SK-N-SH (cell line): ENCODE measurements around the gene ASIC2. TPM values are rescaled to one million over a fixed set of nuclear protein-coding genes. Genes with fewer than 3 reads are reported as not detected.

Experiments
- CTCF ChIA-PET: fragments of 300-600, 350-600 bp; formaldehyde crosslinking; extraction: SDS; loops from one replicate; lab custom pipeline; 2021; lab: Yijun Ruan, JAX
- POLR2A ChIA-PET: fragments of 350-600 bp; sonication (Branson Sonifier 250); formaldehyde crosslinking; extraction: SDS; loops from one replicate; lab custom pipeline; 2020; ENCODE audit warnings: antibody characterized with exemption, inconsistent platforms; lab: Yijun Ruan, JAX
- DNase-seq: peaks from one replicate; pipeline ENCODE4 v3.0.0; 2012
- H2AFZ ChIP-seq: fragments of 200-600 bp; sonication (generic); 2 replicates; pipeline ENCODE4 v1.8.1; 2016; ENCODE audit warnings: antibody characterized with exemption, mild to moderate bottlenecking, low read depth
- H3F3A ChIP-seq: fragments of 200-600 bp; sonication (generic); replicated peaks from 2 replicates; pipeline ENCODE3; 2016; ENCODE audit warnings: antibody characterized with exemption, mild to moderate bottlenecking; ENCODE audit not compliant: insufficient read depth
- H3K27ac ChIP-seq, 2 experiments: fragments of 200-500 bp in 1 of 2; fragments of 200-600 bp in 1 of 2; sonication (Bioruptor generic) in 1 of 2; sonication (generic), shearing (Covaris generic) in 1 of 2; 2 replicates each; pipeline versions ENCODE4 v1.5.1 to v1.6.1; 2014 to 2016; ENCODE audit warnings: low read depth in 2 of 2, inconsistent platforms in 1 of 2, low read length in 1 of 2, mild to moderate bottlenecking in 1 of 2, mixed read lengths in 1 of 2
- H3K27me3 ChIP-seq: fragments of 200-600 bp; sonication (generic), shearing (Covaris generic); 2 replicates; pipeline ENCODE4 v1.6.1; 2016; ENCODE audit warnings: mixed run types; ENCODE audit not compliant: insufficient read depth
- H3K36me3 ChIP-seq, 2 experiments: fragments of 200-500 bp in 1 of 2; fragments of 200-600 bp in 1 of 2; sonication (Bioruptor generic) in 1 of 2; sonication (generic) in 1 of 2; replicated peaks in 1 of 2; 2 replicates each; pipeline versions ENCODE3 to v1.5.1; 2014 to 2016; ENCODE audit warnings: low read length in 1 of 2, mild to moderate bottlenecking in 1 of 2; ENCODE audit not compliant: insufficient read depth in 2 of 2, control insufficient read depth in 1 of 2
- H3K4me1 ChIP-seq, 2 experiments: fragments of 200-500 bp in 1 of 2; fragments of 200-600 bp in 1 of 2; sonication (Bioruptor generic) in 1 of 2; sonication (generic), shearing (Covaris generic) in 1 of 2; 2 replicates each; pipeline versions ENCODE4 v1.5.1 to v1.6.1; 2014 to 2016; ENCODE audit warnings: low read depth in 1 of 2, low read length in 1 of 2, mixed run types in 1 of 2; ENCODE audit not compliant: insufficient read depth in 2 of 2, control insufficient read depth in 1 of 2
- H3K4me2 ChIP-seq: fragments of 200-600 bp; sonication (generic), shearing (Covaris generic); 2 replicates; pipeline ENCODE4 v1.6.1; 2017; ENCODE audit warnings: mixed run types
- H3K4me3 ChIP-seq, 2 experiments: fragments of 200-500 bp in 1 of 2; fragments of 200-600 bp in 1 of 2; sonication (Bioruptor generic) in 1 of 2; sonication (generic), shearing (Covaris generic) in 1 of 2; 2 replicates each; pipeline versions ENCODE4 v1.5.1 to v1.8.1; 2014 to 2016; ENCODE audit warnings: low read depth in 2 of 2, inconsistent platforms in 1 of 2, low read length in 1 of 2, mild to moderate bottlenecking in 1 of 2, mixed read lengths in 1 of 2, moderate library complexity in 1 of 2
- H3K79me2 ChIP-seq: fragments of 200-600 bp; sonication (generic); 2 replicates; pipeline ENCODE4 v1.8.1; 2017; ENCODE audit warnings: mild to moderate bottlenecking; ENCODE audit not compliant: insufficient read depth
- H3K9ac ChIP-seq: fragments of 200-600 bp; sonication (generic); 2 replicates; pipeline ENCODE4 v1.6.1; 2017; ENCODE audit warnings: mixed run types
- H3K9me2 ChIP-seq: fragments of 200-600 bp; sonication (generic); 2 replicates; pipeline ENCODE4 v1.6.1; 2017; ENCODE audit warnings: mixed run types
- H3K9me3 ChIP-seq: fragments of 200-600 bp; sonication (generic); 2 replicates; pipeline ENCODE4 v1.6.1; 2017; ENCODE audit warnings: mixed run types, mild to moderate bottlenecking, moderate library complexity
- H4K20me1 ChIP-seq: fragments of 200-600 bp; sonication (generic); 2 replicates; pipeline ENCODE4 v1.6.1; 2017; ENCODE audit warnings: mild to moderate bottlenecking, mixed run types; ENCODE audit not compliant: insufficient read depth
- EP300 ChIP-seq, 2 experiments: IDR thresholded peaks; 2 replicates each; pipeline versions ENCODE4 v1.4.0 to v1.6.1; 2012; ENCODE audit warnings: borderline replicate concordance in 1 of 2, low read depth in 1 of 2, low read length in 1 of 2
- FOSL2 ChIP-seq: IDR thresholded peaks from 2 replicates; pipeline ENCODE4 v1.4.0; 2012; ENCODE audit warnings: low read depth, mild to moderate bottlenecking, moderate library complexity, borderline replicate concordance
- GABPA ChIP-seq: IDR thresholded peaks from 2 replicates; pipeline ENCODE4 v1.4.0; 2012; ENCODE audit warnings: low read depth, mild to moderate bottlenecking
- JUND ChIP-seq: IDR thresholded peaks from 2 replicates; pipeline ENCODE4 v1.4.0; 2012
- MAX ChIP-seq: IDR thresholded peaks from 2 replicates; pipeline ENCODE4 v1.4.0; 2012; ENCODE audit warnings: low read depth
- MEF2A ChIP-seq: IDR thresholded peaks from 2 replicates; pipeline ENCODE4 v1.4.0; 2012; ENCODE audit warnings: low read depth, borderline replicate concordance
- MXI1 ChIP-seq: IDR thresholded peaks from 2 replicates; pipeline ENCODE4 v1.6.1; 2012; ENCODE audit warnings: mild to moderate bottlenecking, low read depth, low read length, improper control_type of control experiment
- NFIC ChIP-seq: IDR thresholded peaks from 2 replicates; pipeline ENCODE4 v1.4.0; 2012; ENCODE audit warnings: borderline replicate concordance
- POLR2AphosphoS5 ChIP-seq: IDR thresholded peaks from 2 replicates; pipeline ENCODE4 v1.6.1; 2012; ENCODE audit warnings: low read depth, low read length
- REST ChIP-seq: IDR thresholded peaks from 2 replicates; pipeline ENCODE4 v1.6.1; 2012; ENCODE audit warnings: mild to moderate bottlenecking, low read depth, low read length, moderate library complexity
- RFX5 ChIP-seq: IDR thresholded peaks from 2 replicates; pipeline ENCODE4 v1.6.1; 2012; ENCODE audit warnings: mild to moderate bottlenecking, improper control_type of control experiment, low read length
- RXRA ChIP-seq: IDR thresholded peaks from 2 replicates; pipeline ENCODE4 v1.4.0; 2012; ENCODE audit warnings: low read depth, mild to moderate bottlenecking, borderline replicate concordance
- SIN3A ChIP-seq: IDR thresholded peaks from 2 replicates; pipeline ENCODE4 v1.6.1; 2012; ENCODE audit warnings: low read depth, mild to moderate bottlenecking, low read length, moderate library complexity, borderline replicate concordance
- SMC3 ChIP-seq: IDR thresholded peaks from 2 replicates; pipeline ENCODE4 v1.6.1; 2012; ENCODE audit warnings: low read depth, low read length, improper control_type of control experiment
- TCF12 ChIP-seq: IDR thresholded peaks from 2 replicates; pipeline ENCODE4 v1.4.0; 2012
- TEAD4 ChIP-seq: IDR thresholded peaks from 2 replicates; pipeline ENCODE4 v1.4.0; 2012; ENCODE audit warnings: mild to moderate bottlenecking, borderline replicate concordance; ENCODE audit not compliant: insufficient read depth
- USF2 ChIP-seq: fragments of 150-350 bp; IDR thresholded peaks from 2 replicates; pipeline ENCODE4 v1.6.1; 2017; ENCODE audit warnings: antibody characterized with exemption, low read length, low read depth, borderline replicate concordance
- YY1 ChIP-seq: IDR thresholded peaks from 2 replicates; pipeline ENCODE4 v1.4.0; 2012; ENCODE audit warnings: low read depth, mild to moderate bottlenecking
- WGBS: methylation state at CpG from one replicate; pipeline ENCODE4 v1.1.6; 2017; ENCODE audit warnings: low lambda C conversion rate; 5-methylcytosine and 5-hydroxymethylcytosine counted together
- polyA plus RNA-seq, 3 experiments: library from polyadenylated mRNA; depleted of rRNA; stranded (reverse); fragments of >200 nt; gene quantifications; 2 replicates each; pipeline ENCODE4 v1.2.3, GENCODE V29; 2012
- TF ChIP-seq, protein P1 (sequence below): IDR thresholded peaks from 2 replicates; pipeline ENCODE4; 2012

ASIC2 gene
- polyA plus RNA-seq, 1 of the 3 experiments (the other 2 are of a cell fraction): 0.08 TPM

- peak overlapping the region in 1 of 2 experiments; percentile 55; a peak in 2 of 4 replicates for H3K27ac ChIP-seq
- H3K4me2 ChIP-seq: peak overlapping the region; percentile 67
- no peaks in the 10 kb centered on the region for H3K79me2 ChIP-seq
- no peaks in the 10 kb centered on the region for H3K9me3 ChIP-seq
- peaks cover 11% of the 10 kb centered on the region for H3F3A ChIP-seq
- POLR2A ChIA-PET: no interaction called here
- no peak overlapping the region for H2AFZ ChIP-seq
- no peaks in the 10 kb centered on the region for H3K27me3 ChIP-seq
- H3K4me1 ChIP-seq: peaks cover 0 to 20% of the 10 kb centered on the region in 2 experiments; a peak in 2 of 4 replicates
- TF ChIP-seq POLR2AphosphoS5 (peak; percentile 77; the same call in 1 of the 2 replicates), JUND (peak; percentile 97), RXRA (peak; percentile 68; the same call in 1 of the 2 replicates), FOSL2 (peak; percentile 99), YY1 (no peak), GABPA (0 out of 2 replicates have a peak, but pooled peaks have one; percentile 9), SMC3 (no peak), MEF2A (0 out of 2 replicates have a peak, but pooled peaks have one; percentile 13), REST (no peak), RFX5 (no peak), EP300 (IDR thresholded peaks at IDR 0.05; ENCODE audit: borderline replicate concordance in 1 of 2, low read depth in 1 of 2, low read length in 1 of 2) (peak in 1 of 2 experiments; percentile 84; a peak in 2 of 4 replicates), SIN3A (no peak), USF2 (no peak), MAX (0 out of 2 replicates have a peak, but pooled peaks have one; percentile 34), NFIC (peak; percentile 69), TCF12 (peak; percentile 89), TEAD4 (peak; percentile 69; the same call in 1 of the 2 replicates), MXI1 (no peak)
- TF ChIP-seq, protein P1, sequence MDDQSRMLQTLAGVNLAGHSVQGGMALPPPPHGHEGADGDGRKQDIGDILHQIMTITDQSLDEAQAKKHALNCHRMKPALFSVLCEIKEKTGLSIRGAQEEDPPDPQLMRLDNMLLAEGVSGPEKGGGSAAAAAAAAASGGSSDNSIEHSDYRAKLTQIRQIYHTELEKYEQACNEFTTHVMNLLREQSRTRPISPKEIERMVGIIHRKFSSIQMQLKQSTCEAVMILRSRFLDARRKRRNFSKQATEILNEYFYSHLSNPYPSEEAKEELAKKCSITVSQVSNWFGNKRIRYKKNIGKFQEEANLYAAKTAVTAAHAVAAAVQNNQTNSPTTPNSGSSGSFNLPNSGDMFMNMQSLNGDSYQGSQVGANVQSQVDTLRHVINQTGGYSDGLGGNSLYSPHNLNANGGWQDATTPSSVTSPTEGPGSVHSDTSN: peak; percentile 95
- H3K4me3 ChIP-seq: 0 out of 4 replicates have a peak overlapping the region, but pooled peaks of 1 of the 2 experiments have one; percentile 14
- peak overlapping the region; percentile 30; the same call in 1 of the 2 replicates for H3K9ac ChIP-seq
- no peaks in the 10 kb centered on the region for H3K9me2 ChIP-seq
- 10% methylated on average over 6 of the region's 6 CpGs for WGBS
- CTCF ChIA-PET: no interaction called here
- H4K20me1 ChIP-seq: no peaks in the 10 kb centered on the region
- no peaks in the 10 kb centered on the region for H3K36me3 ChIP-seq
- no peak for DNase-seq
These were observed 25.8 kb downstream of the ASIC2 start for GRCh38 chr17:33267271-33267790.
